ENCODE results near the gene CD93.

CD93 gene

DNA sequence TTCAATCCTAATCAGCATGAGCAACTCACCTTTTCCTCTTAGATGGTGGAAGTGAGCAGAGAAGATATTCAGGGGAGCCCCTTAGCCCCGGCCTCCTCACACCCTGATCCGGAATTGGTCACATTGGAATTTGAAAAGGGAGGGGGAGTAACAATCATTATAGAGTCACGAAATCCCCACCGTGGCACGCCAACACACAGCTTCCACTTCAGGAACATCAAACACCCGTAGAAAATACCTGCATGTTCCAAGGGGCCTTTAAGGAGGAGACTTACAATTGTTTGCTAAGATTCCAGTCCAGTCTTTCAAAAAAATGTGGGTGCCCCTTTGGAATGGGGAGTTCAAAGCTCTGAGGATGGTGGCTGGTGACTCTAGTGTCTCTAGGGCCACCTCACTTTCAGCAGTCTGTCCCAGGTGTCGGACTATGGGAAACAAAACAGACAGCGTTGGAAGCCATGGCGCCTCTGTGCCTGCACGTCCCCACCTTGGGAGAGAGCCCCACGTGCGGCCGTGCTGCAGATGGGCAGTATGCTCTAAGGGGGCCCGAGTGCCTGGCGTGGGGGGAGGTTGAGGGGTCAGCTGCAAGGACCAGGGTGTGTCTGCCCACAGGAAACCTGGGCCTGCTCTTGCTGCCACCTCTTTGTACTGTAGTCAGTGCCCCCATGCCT is 2.4 kb downstream of the CD93 start:
- DNase-seq: no peak

- DNase-seq: no peak
Observed at GRCh38 chr20:23082846-23083552, 3.1 kb downstream of the CD93 start.

GRCh38 chr20:23081263-23081819 is 4.8 kb downstream of the CD93 start:
- DNase-seq: no peak

GRCh38 chr20:23080521-23080920 is 5.6 kb downstream of the CD93 start:
- DNase-seq: no peak

GRCh38 chr20:23079926-23080325 is 6.2 kb downstream of the CD93 start:
- DNase-seq: no peak

DNA sequence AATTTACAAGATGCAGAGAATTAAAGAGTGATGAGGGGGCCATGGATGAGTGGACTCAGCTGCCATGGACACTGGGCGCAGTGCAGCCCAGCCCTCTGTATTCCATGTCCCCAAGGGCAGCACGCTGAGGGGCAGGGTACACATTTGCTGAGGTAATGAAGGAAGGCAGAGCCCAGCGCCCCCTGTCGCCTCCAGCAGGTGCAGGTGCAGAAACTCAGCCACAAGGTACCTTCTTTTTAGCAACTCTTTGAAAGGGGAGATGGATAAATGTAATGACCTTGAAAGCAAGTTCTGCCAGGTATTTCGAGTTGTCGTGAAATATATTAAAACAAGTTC is 7.1 kb downstream of the CD93 start:
- DNase-seq: no peak

- DNase-seq: peak in 1 of 2 experiments; percentile 24
Observed at GRCh38 chr20:23078351-23079015, 7.6 kb downstream of the CD93 start.

DNA sequence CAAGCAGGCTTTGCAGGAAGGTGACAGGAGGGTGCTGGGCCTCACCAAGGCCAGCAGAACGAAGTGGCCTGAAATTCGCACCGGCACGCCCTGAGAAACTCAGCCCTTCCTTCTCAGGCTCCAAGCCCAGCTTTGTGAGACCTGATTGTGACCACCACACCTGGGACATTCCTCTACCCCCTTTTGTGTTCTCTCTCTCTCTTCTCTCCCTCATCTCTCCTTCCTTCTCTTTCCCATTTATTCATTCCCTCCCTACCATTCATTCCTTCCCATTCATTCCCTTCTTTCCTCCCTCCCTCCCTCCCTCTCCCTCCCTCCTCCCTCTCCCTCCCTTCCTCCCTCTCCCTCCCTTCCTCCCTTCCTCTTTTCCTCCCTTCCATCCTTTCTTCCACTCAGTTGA is 8.8 kb downstream of the CD93 start:
- DNase-seq: no peak

GRCh38 chr20:23074052-23074451 is 12.1 kb downstream of the CD93 start:
- DNase-seq: no peak

GRCh38 chr20:23072892-23073586 is 13.1 kb downstream of the CD93 start:
- no peak for DNase-seq

DNA sequence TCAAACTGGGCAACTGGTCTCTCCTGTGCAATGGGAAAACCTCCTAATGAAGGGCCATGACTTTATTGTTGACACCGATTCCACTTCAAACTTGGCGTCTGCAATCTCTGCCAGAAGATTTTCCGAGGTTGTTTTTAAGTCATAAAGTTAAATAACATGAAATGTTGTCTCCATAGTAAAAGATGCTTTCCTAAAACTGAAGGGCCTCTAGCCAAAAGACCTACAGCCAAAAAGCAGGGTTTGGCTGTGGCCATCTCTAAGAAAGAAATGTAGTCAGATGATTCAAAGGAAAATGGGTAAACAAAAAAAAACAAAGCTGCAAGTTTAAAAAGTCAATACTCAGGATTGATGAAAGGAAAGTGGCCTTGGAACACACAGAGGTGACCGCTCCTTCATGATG is 14.1 kb downstream of the CD93 start:
- no peak for DNase-seq

GRCh38 chr20:23071398-23071797 is 14.7 kb downstream of the CD93 start:
- DNase-seq: no peak

GRCh38 chr20:23069108-23069507 is 17.0 kb downstream of the CD93 start:
- no peak for DNase-seq

DNA sequence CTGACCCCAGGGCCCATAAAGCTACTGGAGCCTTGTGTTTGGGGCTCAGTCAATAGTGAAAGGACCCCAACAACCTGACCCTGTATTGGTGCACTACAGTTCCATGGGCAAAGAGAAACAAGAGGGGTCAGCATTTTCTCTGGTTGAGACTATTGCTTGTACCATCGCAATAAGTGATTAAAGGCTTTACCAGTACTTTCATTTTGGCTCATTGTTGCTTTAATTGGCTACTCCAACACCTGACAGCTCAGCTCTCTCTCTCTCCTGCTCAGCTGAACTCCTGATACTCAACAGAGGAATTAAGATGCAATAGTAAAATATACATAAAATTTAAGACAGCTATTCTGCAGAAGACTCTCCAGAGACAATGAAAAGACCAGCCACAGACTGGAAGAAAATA is 17.8 kb downstream of the CD93 start:
- DNase-seq: no peak

DNA sequence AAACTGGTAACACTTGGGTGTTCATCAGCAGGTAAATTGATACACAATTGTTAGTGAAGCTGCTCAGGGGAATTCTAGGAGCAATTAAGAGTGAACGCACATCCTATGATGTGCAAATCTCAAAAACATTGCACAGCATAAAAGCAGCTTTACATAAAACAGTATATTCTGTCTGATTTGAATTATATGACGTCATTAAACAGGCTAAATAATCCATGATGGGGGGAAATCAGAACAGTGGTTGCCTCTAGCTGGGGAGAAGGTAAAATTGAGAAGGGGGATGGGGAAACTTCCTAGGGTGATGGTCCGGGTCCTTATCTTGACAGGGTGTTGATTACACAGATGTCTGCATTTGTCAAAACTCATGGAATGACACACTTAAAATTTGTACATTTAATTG is 19.4 kb downstream of the CD93 start:
- DNase-seq: no peak

GRCh38 chr20:23065266-23066201 is 20.6 kb downstream of the CD93 start:
- no peak for DNase-seq

DNA sequence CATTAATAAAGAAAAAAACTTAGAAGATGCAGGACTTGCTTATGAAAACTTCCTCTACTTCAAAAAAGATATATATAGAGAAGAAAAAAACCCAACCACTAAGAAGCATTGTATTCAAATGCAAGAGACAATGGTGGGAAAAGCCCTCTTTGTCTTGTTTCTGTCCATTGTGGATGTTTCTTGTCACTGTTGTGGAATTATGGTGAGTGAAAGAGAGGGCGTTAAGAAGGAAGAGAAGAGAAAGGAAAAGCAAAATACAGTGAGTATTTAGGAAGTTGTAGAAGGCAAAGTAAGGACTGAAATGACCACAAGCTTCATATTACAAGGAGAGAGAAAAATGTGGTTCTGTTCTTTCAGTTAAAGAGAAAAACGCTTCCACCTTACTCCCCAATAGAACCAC is 22.5 kb downstream of the CD93 start:
- DNase-seq: no peak

GRCh38 chr20:23063168-23063567 is 23.0 kb downstream of the CD93 start:
- DNase-seq: no peak

- no peak for DNase-seq
Observed at GRCh38 chr20:23062632-23063031, 23.5 kb downstream of the CD93 start.

- DNase-seq: no peak
Observed at GRCh38 chr20:23061734-23062561, 24.2 kb downstream of the CD93 start.

- no peak for DNase-seq
Observed at GRCh38 chr20:23061262-23061661, 24.9 kb downstream of the CD93 start.
